Bronchial epithelial cell (primary cell): ENCODE data around the gene TMOD2. TPM values are rescaled to one million over a fixed set of nuclear protein-coding genes. Genes with fewer than 3 reads are reported as not detected.

Source experiments
- DNase-seq: peaks from one replicate; pipeline ENCODE4 v3.0.0-alpha.2; 2010; ENCODE audit warnings: low read depth
- FAIRE-seq: peaks from 2 replicates; lab custom pipeline; 2011; peaks lifted over from hg19 to GRCh38; lab: Jason Lieb, UNC
- H3K27me3 ChIP-seq: 2 replicates; pipeline ENCODE4 v1.5.1; 2011; ENCODE audit warnings: low read length; ENCODE audit not compliant: control insufficient read depth, insufficient read depth
- H3K36me3 ChIP-seq: 2 replicates; pipeline ENCODE4 v1.5.1; 2011; ENCODE audit warnings: low read length; ENCODE audit not compliant: control insufficient read depth, insufficient read depth
- H3K4me3 ChIP-seq: 2 replicates; pipeline ENCODE4 v1.5.1; 2011; ENCODE audit warnings: mild to moderate bottlenecking, low read depth, low read length, control low read depth
- CTCF ChIP-seq: IDR thresholded peaks from 2 replicates; pipeline ENCODE4 v1.5.1; 2011; ENCODE audit warnings: mild to moderate bottlenecking, moderate library complexity, low read length, control low read depth, inconsistent platforms; ENCODE audit not compliant: insufficient read depth, severe bottlenecking
- total RNA-seq: library from RNA; depleted of rRNA; stranded (reverse); fragments of >200 nt; gene quantifications from 2 replicates; pipeline ENCODE4 v1.2.1, GENCODE V29; 2014

The TMOD2 gene
- total RNA-seq: 2.1 and 2.2 TPM in 2 replicates

- FAIRE-seq: no peak
These were observed at the start of gene TMOD2 for GRCh38 chr15:51750792-51751696. Gene TMOD2 (plus strand): TSS chr15:51751597. CDS start chr15:51766442, 14,845 bp downstream.

GRCh38 chr15:51702710-51703109 is 48.7 kb upstream of the TMOD2 start:
- no peaks in the 10 kb centered on the region for H3K36me3 ChIP-seq
- TF ChIP-seq CTCF: no peak
- DNase-seq (no peak), FAIRE-seq (no peak)
- peaks cover 5% of the 10 kb centered on the region for H3K27me3 ChIP-seq
- H3K4me3 ChIP-seq: no peak overlapping the region

More at GRCh38 chr15:51750792-51751696, at the start of gene TMOD2:
- no peaks in the 10 kb centered on the region for H3K36me3 ChIP-seq
- H3K4me3 ChIP-seq: peak within 1 kb of the TSS; percentile 49
- DNase-seq: peak; percentile 48
- H3K27me3 ChIP-seq: peaks cover 5% of the 10 kb centered on the region
- TF ChIP-seq CTCF: no peak

DNA sequence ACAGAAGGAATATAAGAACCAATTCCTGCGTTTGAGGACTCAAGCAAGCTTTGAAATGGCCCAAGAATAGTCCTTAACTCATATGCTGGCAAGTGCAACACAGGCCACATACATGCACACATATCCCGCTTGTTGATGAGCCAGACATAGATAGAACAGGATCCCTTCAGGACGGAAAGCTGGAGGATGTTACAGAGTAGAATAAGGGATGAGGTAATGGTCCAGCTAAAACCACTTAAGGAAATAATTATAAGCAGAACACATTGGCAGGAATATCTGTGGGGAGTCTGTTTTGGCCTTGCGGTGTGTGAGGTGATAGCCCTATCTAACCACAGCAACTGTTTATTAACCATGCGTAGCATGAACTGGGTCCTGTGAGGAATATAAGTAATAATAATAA is 45.1 kb upstream of the TMOD2 start:
- Histone ChIP-seq H3K27me3 (peaks cover 3% of the 10 kb centered on the region), H3K36me3 (no peaks in the 10 kb centered on the region), H3K4me3 (no peak overlapping the region)
- no peak for TF ChIP-seq CTCF
- no peak for DNase-seq
- FAIRE-seq: no peak

DNA sequence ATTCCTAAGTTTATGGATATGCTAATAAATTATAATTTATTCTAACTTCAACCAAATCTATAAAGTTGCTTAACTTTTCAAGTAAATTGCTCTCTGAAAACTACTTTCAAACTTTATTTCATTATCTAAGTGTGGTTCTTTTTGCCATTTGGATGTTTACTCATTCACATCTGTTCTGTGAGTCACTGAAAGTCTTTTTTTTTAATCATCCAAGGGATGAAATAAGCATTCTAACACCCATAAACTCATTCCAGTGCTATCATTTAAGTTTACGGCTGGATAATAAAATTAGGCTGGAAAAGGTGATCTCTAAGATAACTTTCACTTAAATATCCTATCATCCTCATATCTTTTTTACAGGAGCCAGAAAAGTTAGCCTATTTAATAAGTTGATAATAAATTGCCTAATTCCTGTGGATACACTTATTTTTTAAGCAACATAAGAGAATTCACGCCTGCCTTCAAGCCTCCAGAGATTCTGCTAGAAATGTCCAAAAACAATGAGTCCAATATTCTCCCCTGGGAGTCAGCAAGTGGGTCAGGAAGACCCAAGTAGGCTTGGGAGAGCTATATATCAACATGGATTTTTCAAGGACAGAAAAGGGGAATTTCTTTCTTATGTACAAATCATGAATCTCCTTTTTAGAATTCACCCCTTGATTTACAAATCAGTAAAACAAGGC is 44.3 kb upstream of the TMOD2 start:
- Histone ChIP-seq H3K27me3 (peaks cover 3% of the 10 kb centered on the region), H3K36me3 (no peaks in the 10 kb centered on the region), H3K4me3 (no peak overlapping the region)
- FAIRE-seq (no peak), DNase-seq (peak; percentile 27)
- TF ChIP-seq CTCF: no peak

GRCh38 chr15:51708013-51708412 is 43.4 kb upstream of the TMOD2 start:
- Histone ChIP-seq H3K36me3 (no peaks in the 10 kb centered on the region), H3K27me3 (peaks cover 1% of the 10 kb centered on the region), H3K4me3 (no peak overlapping the region)
- FAIRE-seq (no peak), DNase-seq (no peak)
- no peak for TF ChIP-seq CTCF
